Type B pancreatic cell (in vitro differentiated cells): ENCODE results near the gene MAD1L1. TPM values are rescaled to one million over a fixed set of nuclear protein-coding genes. Genes with fewer than 3 reads are reported as not detected.

ENCODE experiments used
- DNase-seq: peaks from one replicate; pipeline ENCODE4 v3.0.0; 2021; ENCODE audit warnings: mixed read lengths; ENCODE audit not compliant: unreplicated experiment; ENCODE audit errors: extremely low spot score
- H3K27ac Mint-ChIP-seq: 2 replicates; pipeline ENCODE4 v1.8.0; 2021; ENCODE audit warnings: mild to moderate bottlenecking, mixed read lengths
- H3K27me3 Mint-ChIP-seq: 2 replicates; pipeline ENCODE4 v1.8.0; 2021; ENCODE audit warnings: mixed read lengths
- H3K36me3 Mint-ChIP-seq: 2 replicates; pipeline ENCODE4 v1.8.0; 2021; ENCODE audit warnings: mixed read lengths
- H3K4me1 Mint-ChIP-seq: one replicate; pipeline ENCODE4 v1.8.0; 2021; ENCODE audit warnings: mixed read lengths; ENCODE audit not compliant: unreplicated experiment
- H3K4me3 Mint-ChIP-seq: 2 replicates; pipeline ENCODE4 v1.8.0; 2021; ENCODE audit warnings: mild to moderate bottlenecking, mixed read lengths
- H3K9me3 Mint-ChIP-seq: 2 replicates; pipeline ENCODE4 v1.8.0; 2021; ENCODE audit warnings: mixed read lengths
- CTCF ChIP-seq: fragments of 200-600 bp; sonication (generic); conservative IDR thresholded peaks from 2 replicates; pipeline ENCODE4 v1.5.0; 2021; ENCODE audit warnings: antibody characterized with exemption, mild to moderate bottlenecking
- total RNA-seq: library from RNA; stranded (reverse); gene quantifications from 2 replicates; pipeline ENCODE4 v1.2.1, GENCODE V29; 2021; ENCODE audit warnings: low replicate concordance

Gene MAD1L1
- total RNA-seq, 1 donor from 2014 or later: 40.7 TPM

DNA sequence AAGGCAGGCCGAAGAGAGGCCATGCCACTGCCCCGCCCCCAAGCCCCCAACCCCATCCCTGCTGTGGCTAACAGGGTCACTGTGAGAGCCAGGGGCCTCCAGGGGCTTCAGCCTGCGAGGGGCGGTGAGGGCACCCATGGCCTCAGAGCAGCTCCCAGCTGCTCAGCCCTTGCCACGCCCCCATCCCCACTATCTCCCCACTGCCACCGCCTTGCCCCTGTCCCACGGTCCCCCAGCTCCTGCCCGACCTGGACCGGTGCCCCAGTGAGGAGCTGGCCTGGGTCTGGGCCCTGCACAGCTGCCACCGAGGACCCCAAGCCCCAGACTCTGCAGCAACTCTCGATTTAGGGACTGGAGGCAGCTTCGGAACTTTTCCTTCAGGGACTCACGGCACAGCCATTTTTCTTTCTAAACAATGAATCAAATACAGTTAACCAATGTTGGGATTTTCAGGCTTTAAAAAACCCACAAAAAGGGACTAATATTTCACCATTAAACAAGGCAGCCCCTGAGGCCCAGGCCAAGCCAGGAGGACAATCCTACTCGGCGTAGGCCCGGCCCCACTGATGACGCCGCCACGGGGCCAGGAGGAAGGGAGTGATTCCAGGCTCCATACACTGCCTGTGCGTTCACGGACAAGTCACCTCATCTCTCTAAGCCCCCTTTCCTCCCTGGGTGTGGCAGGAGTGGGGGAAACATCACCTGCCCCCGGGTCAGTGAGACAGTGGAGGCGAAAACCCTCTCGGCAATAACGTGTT is 325.6 kb downstream of the MAD1L1 start:
- H3K27me3 Mint-ChIP-seq: no peaks in the 10 kb centered on the region
- no peak overlapping the region for H3K27ac Mint-ChIP-seq
- no peak for DNase-seq
- no peaks in the 10 kb centered on the region for H3K36me3 Mint-ChIP-seq
- no peak for TF ChIP-seq CTCF
- no peaks in the 10 kb centered on the region for H3K4me1 Mint-ChIP-seq
- no peak overlapping the region for H3K4me3 Mint-ChIP-seq
- H3K9me3 Mint-ChIP-seq: no peaks in the 10 kb centered on the region

DNA sequence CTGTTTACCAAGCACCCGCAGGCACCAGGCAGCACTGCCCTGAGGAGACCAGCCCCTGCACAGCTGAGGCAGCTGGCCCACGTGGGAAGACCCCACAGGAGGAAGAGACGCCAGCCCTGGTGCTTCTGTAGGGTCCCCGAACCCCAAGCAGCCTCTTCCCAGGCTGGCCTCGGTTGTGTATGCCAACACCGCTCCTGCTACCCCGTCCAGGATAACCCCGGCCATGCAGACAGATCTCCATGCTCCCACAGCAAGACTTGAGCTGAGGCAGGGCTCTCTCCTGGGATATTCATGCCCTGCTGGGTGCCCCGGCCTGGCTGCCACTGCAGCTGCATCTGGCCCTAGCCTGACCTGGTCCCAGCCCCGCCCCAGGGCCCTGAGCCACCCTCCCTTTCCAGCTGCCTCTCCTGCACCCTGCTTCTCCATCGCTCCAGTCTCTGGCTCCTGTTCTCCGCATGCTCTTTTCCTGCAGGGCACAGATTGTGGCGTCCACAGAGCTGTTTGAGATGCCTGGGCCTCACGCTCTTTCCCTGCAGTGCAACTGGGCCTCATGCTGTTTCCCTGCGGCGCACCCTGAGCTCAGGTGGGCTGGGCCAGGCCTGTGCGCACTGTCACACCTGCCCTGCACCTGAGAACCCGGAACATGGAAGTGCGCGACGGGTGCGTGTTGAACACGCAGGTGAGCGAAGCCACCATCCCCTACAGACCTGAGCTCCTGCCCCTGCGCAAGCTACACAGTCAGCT is 326.5 kb downstream of the MAD1L1 start:
- H3K36me3 Mint-ChIP-seq: no peaks in the 10 kb centered on the region
- H3K4me1 Mint-ChIP-seq: no peaks in the 10 kb centered on the region
- H3K27ac Mint-ChIP-seq: no peak overlapping the region
- H3K9me3 Mint-ChIP-seq: no peaks in the 10 kb centered on the region
- no peak for TF ChIP-seq CTCF
- no peaks in the 10 kb centered on the region for H3K27me3 Mint-ChIP-seq
- no peak for DNase-seq
- H3K4me3 Mint-ChIP-seq: no peak overlapping the region

GRCh38 chr7:1902231-1902855 is 330.4 kb downstream of the MAD1L1 start:
- no peak for TF ChIP-seq CTCF
- H3K27me3 Mint-ChIP-seq: no peaks in the 10 kb centered on the region
- H3K27ac Mint-ChIP-seq: no peak overlapping the region
- H3K4me1 Mint-ChIP-seq: no peaks in the 10 kb centered on the region
- no peaks in the 10 kb centered on the region for H3K36me3 Mint-ChIP-seq
- DNase-seq: no peak
- H3K9me3 Mint-ChIP-seq: no peaks in the 10 kb centered on the region
- H3K4me3 Mint-ChIP-seq: no peak overlapping the region

DNA sequence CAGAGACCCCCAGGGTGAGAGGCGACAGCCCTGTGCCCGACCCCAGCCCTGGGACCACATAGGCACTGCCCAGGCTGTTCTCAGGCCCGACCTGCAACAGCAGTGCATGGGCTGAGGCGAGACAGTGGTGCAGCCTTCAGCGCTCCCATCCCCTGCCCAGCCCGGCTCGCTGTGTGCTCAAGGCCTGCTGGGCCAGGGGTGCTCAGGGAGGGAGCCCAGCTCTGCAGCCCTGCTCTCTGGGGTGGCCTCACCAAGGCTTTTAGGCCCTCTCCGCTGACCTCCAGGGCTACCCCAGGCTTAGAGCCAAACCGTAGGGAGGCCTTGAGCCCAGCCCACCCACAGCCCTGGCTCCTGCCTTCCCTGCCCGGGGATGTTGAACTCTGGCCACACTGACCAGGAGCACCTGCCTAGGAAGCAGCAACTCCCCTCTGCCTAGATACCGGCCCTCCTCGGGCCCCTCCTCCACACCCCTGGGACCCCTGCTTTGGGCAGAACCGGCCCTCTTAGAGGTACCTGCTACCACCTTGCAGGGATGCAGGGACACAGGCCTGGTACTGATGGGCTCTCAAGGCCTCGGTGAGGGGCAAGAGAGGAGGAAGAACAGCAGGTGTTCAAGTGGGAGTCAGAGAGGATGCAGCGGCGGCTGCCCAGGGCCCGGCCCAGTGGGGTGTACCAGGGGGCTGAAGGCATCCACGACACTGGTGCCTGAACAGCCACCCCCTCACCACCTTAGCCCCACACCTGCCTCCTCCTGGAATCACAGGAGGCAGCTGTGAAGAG is 331.1 kb downstream of the MAD1L1 start:
- TF ChIP-seq CTCF: no peak
- H3K4me3 Mint-ChIP-seq: no peak overlapping the region
- H3K36me3 Mint-ChIP-seq: peaks cover 3% of the 10 kb centered on the region
- no peak for DNase-seq
- H3K4me1 Mint-ChIP-seq: no peaks in the 10 kb centered on the region
- no peaks in the 10 kb centered on the region for H3K27me3 Mint-ChIP-seq
- H3K27ac Mint-ChIP-seq: no peak overlapping the region
- H3K9me3 Mint-ChIP-seq: no peaks in the 10 kb centered on the region

DNA sequence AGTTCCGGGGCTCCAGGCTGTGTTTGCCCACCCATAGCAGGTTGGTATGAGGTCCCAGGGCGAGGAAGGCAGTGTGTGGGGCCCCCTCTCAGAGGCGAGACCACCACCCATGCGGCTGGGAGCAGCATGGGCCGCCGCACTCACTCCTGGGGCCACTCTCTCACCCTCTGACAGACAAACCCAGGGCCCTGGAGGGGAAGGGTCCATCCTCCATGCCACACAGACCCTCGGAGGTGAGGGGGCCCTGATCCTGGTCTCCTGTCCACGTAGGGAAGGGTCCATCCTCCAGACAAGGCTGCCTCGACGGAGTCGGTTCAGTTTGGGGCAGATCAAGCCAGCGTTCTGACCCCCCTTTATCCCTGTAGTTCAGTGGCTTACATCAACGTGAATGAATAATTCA is 331.9 kb downstream of the MAD1L1 start:
- Mint-ChIP-seq H3K27me3 (no peaks in the 10 kb centered on the region), H3K27ac (no peak overlapping the region), H3K9me3 (no peaks in the 10 kb centered on the region), H3K4me3 (no peak overlapping the region), H3K4me1 (no peaks in the 10 kb centered on the region), H3K36me3 (peaks cover 3% of the 10 kb centered on the region)
- no peak for DNase-seq
- TF ChIP-seq CTCF: no peak
